ENCODE results near the gene ANAPC16.

Gene ANAPC16

GRCh38 chr10:72273410-72274212 is 57.8 kb downstream of the ANAPC16 start, which contains the start of gene DDIT4:
Gene DDIT4 (plus strand): TSS chr10:72273924. CDS start chr10:72274217, 293 bp downstream.
- H3K27me3 ChIP-seq, result no peaks in the 10 kb centered on the region
- TF ChIP-seq CTCF (IDR thresholded peaks at IDR 0.05; ENCODE audit: low read depth, low read length), result no peak
- DNase-seq, result peak; percentile 99
- H3K4me3 ChIP-seq (ENCODE audit: low read depth, low read length), result peak within 1 kb of the TSS; percentile 99
- H3K36me3 ChIP-seq, result peaks cover 22% of the 10 kb centered on the region
- peaks cover 6% of the 10 kb centered on the region; the same call in 1 of the 2 replicates for H3K4me1 ChIP-seq
- H3K9me3 ChIP-seq, result no peaks in the 10 kb centered on the region

GRCh38 chr10:72274213-72274729 is 58.5 kb downstream of the ANAPC16 start:
- Histone ChIP-seq H3K27me3 (no peaks in the 10 kb centered on the region), H3K36me3 (peaks cover 22% of the 10 kb centered on the region), H3K4me1 (peaks cover 6% of the 10 kb centered on the region; the same call in 1 of the 2 replicates), H3K4me3 (ENCODE audit: low read depth, low read length) (peak overlapping the region; percentile 99), H3K9me3 (no peaks in the 10 kb centered on the region)
- no peak for DNase-seq
- TF ChIP-seq CTCF (IDR thresholded peaks at IDR 0.05; ENCODE audit: low read depth, low read length), result no peak

DNA sequence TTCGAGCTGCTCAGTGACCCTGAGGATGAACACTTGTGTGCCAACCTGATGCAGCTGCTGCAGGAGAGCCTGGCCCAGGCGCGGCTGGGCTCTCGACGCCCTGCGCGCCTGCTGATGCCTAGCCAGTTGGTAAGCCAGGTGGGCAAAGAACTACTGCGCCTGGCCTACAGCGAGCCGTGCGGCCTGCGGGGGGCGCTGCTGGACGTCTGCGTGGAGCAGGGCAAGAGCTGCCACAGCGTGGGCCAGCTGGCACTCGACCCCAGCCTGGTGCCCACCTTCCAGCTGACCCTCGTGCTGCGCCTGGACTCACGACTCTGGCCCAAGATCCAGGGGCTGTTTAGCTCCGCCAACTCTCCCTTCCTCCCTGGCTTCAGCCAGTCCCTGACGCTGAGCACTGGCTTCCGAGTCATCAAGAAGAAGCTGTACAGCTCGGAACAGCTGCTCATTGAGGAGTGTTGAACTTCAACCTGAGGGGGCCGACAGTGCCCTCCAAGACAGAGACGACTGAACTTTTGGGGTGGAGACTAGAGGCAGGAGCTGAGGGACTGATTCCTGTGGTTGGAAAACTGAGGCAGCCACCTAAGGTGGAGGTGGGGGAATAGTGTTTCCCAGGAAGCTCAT is 59.0 kb downstream of the ANAPC16 start:
- Histone ChIP-seq H3K4me3 (ENCODE audit: low read depth, low read length) (peak overlapping the region; percentile 99), H3K9me3 (no peaks in the 10 kb centered on the region), H3K27me3 (no peaks in the 10 kb centered on the region), H3K36me3 (peaks cover 22% of the 10 kb centered on the region), H3K4me1 (peaks cover 6% of the 10 kb centered on the region; the same call in 1 of the 2 replicates)
- DNase-seq, result peak; percentile 83
- peak; percentile 68 for TF ChIP-seq CTCF (IDR thresholded peaks at IDR 0.05; ENCODE audit: low read depth, low read length)

- Histone ChIP-seq H3K4me1 (peaks cover 6% of the 10 kb centered on the region; the same call in 1 of the 2 replicates), H3K27me3 (no peaks in the 10 kb centered on the region), H3K4me3 (ENCODE audit: low read depth, low read length) (peak overlapping the region; percentile 99), H3K9me3 (no peaks in the 10 kb centered on the region), H3K36me3 (peaks cover 22% of the 10 kb centered on the region)
- TF ChIP-seq CTCF (IDR thresholded peaks at IDR 0.05; ENCODE audit: low read depth, low read length), result no peak
- no peak for DNase-seq
Measured at GRCh38 chr10:72275351-72276012, 59.7 kb downstream of the ANAPC16 start.

DNA sequence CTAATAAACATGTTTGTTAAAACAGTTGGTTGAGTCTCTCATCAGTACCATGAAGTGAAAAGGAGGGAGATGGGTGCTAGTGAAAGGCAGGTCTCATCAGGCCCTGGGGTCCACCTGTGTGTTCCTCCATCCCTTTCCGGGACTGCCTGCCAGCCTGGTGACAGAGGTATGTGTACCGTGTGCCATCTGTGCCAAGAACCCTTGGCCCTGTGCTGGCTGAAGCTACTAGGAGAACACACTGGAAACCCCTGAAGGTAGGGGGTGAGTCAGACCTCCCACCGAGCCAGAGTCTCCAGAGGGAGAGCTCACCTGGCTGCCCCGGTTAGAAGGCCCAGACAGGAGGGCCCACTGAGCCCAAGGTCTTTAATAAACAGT is 60.2 kb downstream of the ANAPC16 start:
- Histone ChIP-seq H3K4me1 (peaks cover 6% of the 10 kb centered on the region; the same call in 1 of the 2 replicates), H3K36me3 (peaks cover 22% of the 10 kb centered on the region), H3K27me3 (no peaks in the 10 kb centered on the region), H3K9me3 (no peaks in the 10 kb centered on the region), H3K4me3 (ENCODE audit: low read depth, low read length) (peak overlapping the region; percentile 99)
- no peak for TF ChIP-seq CTCF (IDR thresholded peaks at IDR 0.05; ENCODE audit: low read depth, low read length)
- no peak for DNase-seq
